GM12801 (cell line): Measurements from ENCODE around the gene P3H3.

ENCODE experiments used
- CTCF ChIP-seq: IDR thresholded peaks from one replicate; pipeline ENCODE4 v1.5.1; 2011; ENCODE audit warnings: control low read depth; ENCODE audit not compliant: insufficient read length; ENCODE audit errors: extremely low read depth

P3H3 gene

GRCh38 chr12:6783828-6784227, 44.4 kb upstream of the P3H3 start:
- TF ChIP-seq CTCF: no peak

- no peak for TF ChIP-seq CTCF
Measured at GRCh38 chr12:6784296-6784695, 43.9 kb upstream of the P3H3 start.

- TF ChIP-seq CTCF: no peak
Measured at GRCh38 chr12:6784761-6785160, 43.4 kb upstream of the P3H3 start.

GRCh38 chr12:6786416-6787094, 41.7 kb upstream of the P3H3 start:
- TF ChIP-seq CTCF: no peak

- no peak for TF ChIP-seq CTCF
Measured at GRCh38 chr12:6787309-6787708, 40.9 kb upstream of the P3H3 start.

GRCh38 chr12:6788972-6789924, 39.0 kb upstream of the P3H3 start, which contains the start of gene CD4:
CD4 (plus strand) TSS chr12:6789528; CDS start chr12:6800139, 10,611 bp downstream.
- no peak for TF ChIP-seq CTCF

GRCh38 chr12:6790496-6791150, 37.6 kb upstream of the P3H3 start:
- no peak for TF ChIP-seq CTCF
